ENCODE results near the gene CCDC69. TPM values are rescaled to one million over a fixed set of nuclear protein-coding genes. Genes with fewer than 3 reads are reported as not detected.

The CCDC69 gene
- total RNA-seq, 1 experiment from 2014 or later: 5.1 TPM

DNA sequence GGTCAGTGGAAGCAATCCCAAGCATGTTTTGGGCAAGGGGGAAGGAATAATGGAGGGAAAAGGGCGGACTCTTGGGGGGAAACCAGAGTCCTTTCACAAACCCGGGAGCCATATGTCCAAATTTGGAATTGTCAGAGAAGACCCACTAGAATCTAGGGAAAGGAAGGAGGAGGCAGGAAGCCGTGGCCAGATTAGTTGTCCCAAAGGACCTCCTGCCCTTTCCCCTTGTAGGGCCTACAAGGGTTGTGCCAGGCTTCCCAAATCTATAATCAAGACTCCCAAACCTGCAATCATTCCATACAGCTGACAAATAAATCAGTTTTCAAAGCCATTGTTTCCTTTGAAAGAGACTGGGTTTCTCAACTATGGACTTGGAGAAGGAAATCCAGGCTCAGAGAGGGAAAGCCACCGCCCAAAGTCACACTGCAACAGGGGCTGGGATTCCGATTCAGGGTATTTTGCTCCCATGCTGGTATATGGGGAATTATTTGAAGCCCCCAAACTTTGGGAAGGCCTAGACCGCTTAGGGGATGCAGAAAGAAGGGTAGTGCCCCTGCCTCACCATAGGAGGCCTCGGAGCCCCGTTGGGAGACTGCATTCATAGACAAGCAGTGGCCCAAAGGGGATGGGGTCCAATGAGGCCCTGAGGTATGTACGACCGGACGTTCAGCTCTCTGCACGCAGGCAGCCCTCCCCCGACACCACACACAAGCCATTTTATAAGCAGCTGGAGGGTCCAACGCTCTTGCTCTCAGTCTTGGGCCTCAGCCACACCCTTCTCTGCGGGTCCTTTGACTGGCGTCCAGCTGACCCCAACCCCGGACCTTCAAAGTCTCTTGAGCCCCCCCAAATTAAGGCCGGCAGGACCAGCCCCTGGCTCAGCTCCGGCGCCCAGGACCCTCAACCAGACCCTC, 67.1 kb downstream of the CCDC69 start:
- TF ChIP-seq, protein P1, sequence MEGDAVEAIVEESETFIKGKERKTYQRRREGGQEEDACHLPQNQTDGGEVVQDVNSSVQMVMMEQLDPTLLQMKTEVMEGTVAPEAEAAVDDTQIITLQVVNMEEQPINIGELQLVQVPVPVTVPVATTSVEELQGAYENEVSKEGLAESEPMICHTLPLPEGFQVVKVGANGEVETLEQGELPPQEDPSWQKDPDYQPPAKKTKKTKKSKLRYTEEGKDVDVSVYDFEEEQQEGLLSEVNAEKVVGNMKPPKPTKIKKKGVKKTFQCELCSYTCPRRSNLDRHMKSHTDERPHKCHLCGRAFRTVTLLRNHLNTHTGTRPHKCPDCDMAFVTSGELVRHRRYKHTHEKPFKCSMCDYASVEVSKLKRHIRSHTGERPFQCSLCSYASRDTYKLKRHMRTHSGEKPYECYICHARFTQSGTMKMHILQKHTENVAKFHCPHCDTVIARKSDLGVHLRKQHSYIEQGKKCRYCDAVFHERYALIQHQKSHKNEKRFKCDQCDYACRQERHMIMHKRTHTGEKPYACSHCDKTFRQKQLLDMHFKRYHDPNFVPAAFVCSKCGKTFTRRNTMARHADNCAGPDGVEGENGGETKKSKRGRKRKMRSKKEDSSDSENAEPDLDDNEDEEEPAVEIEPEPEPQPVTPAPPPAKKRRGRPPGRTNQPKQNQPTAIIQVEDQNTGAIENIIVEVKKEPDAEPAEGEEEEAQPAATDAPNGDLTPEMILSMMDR (IDR thresholded peaks at IDR 0.05; ENCODE audit: insufficient read depth in 1 of 2, low read depth in 1 of 2, low read length in 1 of 2, severe bottlenecking in 1 of 2, unreplicated experiment in 1 of 2): peak in 1 of 2 experiments; percentile 10
- Histone ChIP-seq H3K36me3 (ENCODE audit: control insufficient read depth, insufficient read depth, low read length) (no peaks in the 10 kb centered on the region), H3K4me3 (ENCODE audit: low read depth, low read length) (peak overlapping the region; percentile 60), H3K4me1 (peaks cover 40% of the 10 kb centered on the region), H3K9me3 (no peaks in the 10 kb centered on the region), H3K27me3 (replicated peaks; ENCODE audit: control insufficient read depth, insufficient read depth, low read length) (no peaks in the 10 kb centered on the region)
- POLR2A ChIA-PET: interaction anchor here (1.0 to 1.4 kb wide), 2 partner anchors 26 to 30 kb away, joined by 4 to 15 read pairs; no protein-coding TSS in a partner anchor
- Mint-ChIP-seq H3K27ac (ENCODE audit: unreplicated experiment) (peak overlapping the region; percentile 69), H3K36me3 (ENCODE audit: insufficient read depth, unreplicated experiment) (peaks cover 13% of the 10 kb centered on the region), H3K4me3 (ENCODE audit: unreplicated experiment) (peak overlapping the region; percentile 74), H3K27me3 (ENCODE audit: insufficient read depth, unreplicated experiment) (no peaks in the 10 kb centered on the region), H3K9me3 (ENCODE audit: unreplicated experiment) (no peaks in the 10 kb centered on the region), H3K4me1 (ENCODE audit: low read depth, unreplicated experiment) (peaks cover 10% of the 10 kb centered on the region)
- CTCF ChIA-PET: interaction anchor here (1.2 to 1.4 kb wide), 3 partner anchors 26 to 159 kb away, joined by 3 to 8 read pairs (median 7); no protein-coding TSS in a partner anchor
- DNase-seq: peak in 1 of 2 experiments; percentile 18
- intact Hi-C loops (cut with micrococcal nuclease; ENCODE audit: unreplicated experiment): loop anchor here (1.0 kb wide), 1 partner anchor 25 kb away; no protein-coding TSS in a partner anchor
- BruUV-seq (replicated peaks): no TSS peak

- peak overlapping the region; percentile 74 for H3K4me3 Mint-ChIP-seq (ENCODE audit: unreplicated experiment)
Measured at GRCh38 chr5:151155775-151156506, 68.0 kb downstream of the CCDC69 start.

More at GRCh38 chr5:151155775-151156506, 68.0 kb downstream of the CCDC69 start:
- Mint-ChIP-seq H3K27me3 (ENCODE audit: insufficient read depth, unreplicated experiment) (no peaks in the 10 kb centered on the region), H3K9me3 (ENCODE audit: unreplicated experiment) (no peaks in the 10 kb centered on the region), H3K36me3 (ENCODE audit: insufficient read depth, unreplicated experiment) (peaks cover 13% of the 10 kb centered on the region), H3K4me1 (ENCODE audit: low read depth, unreplicated experiment) (peaks cover 10% of the 10 kb centered on the region), H3K27ac (ENCODE audit: unreplicated experiment) (no peak overlapping the region)
- TF ChIP-seq, protein P1 (IDR thresholded peaks at IDR 0.05; ENCODE audit: insufficient read depth in 1 of 2, low read depth in 1 of 2, low read length in 1 of 2, severe bottlenecking in 1 of 2, unreplicated experiment in 1 of 2): no peak
- Histone ChIP-seq H3K4me1 (peaks cover 40% of the 10 kb centered on the region), H3K4me3 (ENCODE audit: low read depth, low read length) (no peak overlapping the region), H3K9me3 (no peaks in the 10 kb centered on the region), H3K27me3 (replicated peaks; ENCODE audit: control insufficient read depth, insufficient read depth, low read length) (no peaks in the 10 kb centered on the region), H3K36me3 (ENCODE audit: control insufficient read depth, insufficient read depth, low read length) (no peaks in the 10 kb centered on the region)
- ChIA-PET CTCF (no interaction called here), POLR2A (no interaction called here)
- DNase-seq: no peak
- BruUV-seq (replicated peaks): no TSS peak
- intact Hi-C loops (cut with micrococcal nuclease; ENCODE audit: unreplicated experiment): no loop called here
